ENCODE data around the gene ADAMTS5.

Gene ADAMTS5

GRCh38 chr21:26967062-26967913 is at the start of gene ADAMTS5:
ADAMTS5 (minus strand) TSS chr21:26967088; CDS start chr21:26966391, 697 bp downstream.
- no peak for DNase-seq (ENCODE audit: insufficient read length, low spot score)
- no peak for FAIRE-seq

DNA sequence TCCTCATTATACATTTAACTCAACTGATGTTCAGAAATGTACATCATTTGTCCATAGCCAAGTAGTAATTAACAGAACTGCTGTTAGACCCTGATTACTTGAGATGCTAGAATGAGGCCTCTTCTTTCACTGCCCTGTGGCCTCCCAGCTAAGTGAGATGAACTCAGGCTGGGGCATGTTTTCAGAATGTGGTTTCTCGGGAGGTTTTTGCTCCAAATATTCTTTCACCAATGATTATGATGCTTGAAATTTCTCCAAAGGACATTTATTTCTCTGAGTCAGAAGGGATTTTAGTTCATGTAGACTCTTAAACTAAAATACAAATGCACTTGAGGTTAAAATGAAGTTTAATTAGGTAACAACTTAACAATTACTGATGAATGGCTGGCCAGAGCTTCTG is 34.6 kb upstream of the ADAMTS5 start:
- FAIRE-seq = no peak
- no peak for DNase-seq (ENCODE audit: insufficient read length, low spot score)

DNA sequence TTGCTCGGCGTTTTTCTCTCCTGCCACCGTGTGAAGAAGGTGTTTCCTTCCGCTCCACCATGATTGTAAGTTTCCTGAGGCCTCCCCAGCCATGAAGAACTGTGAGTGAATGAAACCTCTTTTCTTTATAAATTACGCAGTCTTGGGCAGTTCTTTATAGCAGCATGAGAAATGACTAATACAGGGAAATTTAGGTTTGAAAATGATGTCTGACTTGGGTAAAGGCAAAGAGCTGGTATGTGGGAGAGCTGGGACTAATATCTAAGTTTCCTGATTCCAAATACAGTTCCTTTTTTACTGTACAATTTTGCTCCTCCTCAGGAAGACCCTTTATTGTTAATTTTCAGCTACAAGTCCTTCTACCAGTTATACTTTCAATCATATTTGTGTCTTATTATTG is 16.7 kb upstream of the ADAMTS5 start:
- DNase-seq (ENCODE audit: insufficient read length, low spot score) (no peak), FAIRE-seq (no peak)

DNA sequence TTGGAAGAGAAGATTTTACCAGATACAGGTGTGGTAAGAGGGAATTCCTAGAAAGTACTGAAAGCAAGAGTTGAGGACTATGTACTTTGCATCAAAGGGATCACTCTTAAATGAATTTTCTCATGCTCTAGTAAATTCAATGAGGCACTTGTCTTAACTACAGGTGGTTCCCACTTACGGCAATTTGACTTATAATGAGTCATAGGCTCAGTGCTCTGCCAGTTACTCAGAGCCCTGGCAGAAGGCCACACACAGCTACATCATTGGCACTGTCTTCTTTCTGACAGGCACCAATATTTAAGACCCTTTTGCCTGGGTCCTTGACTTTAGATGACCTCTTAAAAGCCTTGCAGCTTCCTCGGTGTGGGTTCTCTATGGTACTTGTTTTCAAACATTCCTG is 15.9 kb upstream of the ADAMTS5 start:
- DNase-seq (ENCODE audit: insufficient read length, low spot score) (no peak), FAIRE-seq (no peak)

DNA sequence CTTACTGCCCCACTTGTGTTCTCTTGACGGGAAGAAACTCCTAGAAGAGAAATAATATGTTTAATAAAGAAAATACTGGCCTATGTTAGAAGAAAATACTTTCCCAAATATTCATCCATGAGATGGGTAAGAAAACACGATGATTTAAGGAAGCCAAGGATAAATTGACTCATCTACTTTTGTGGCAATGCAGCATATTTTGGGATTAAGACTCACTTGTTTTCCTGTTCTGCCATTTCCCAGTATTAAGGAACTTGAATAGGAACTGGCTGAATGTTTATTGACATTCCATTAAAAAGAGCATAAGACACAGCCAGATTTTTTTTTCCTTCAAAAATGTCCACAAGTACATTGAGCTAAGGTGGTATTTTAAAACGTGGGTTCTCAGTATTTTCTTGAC is 10.9 kb upstream of the ADAMTS5 start:
- FAIRE-seq (no peak), DNase-seq (ENCODE audit: insufficient read length, low spot score) (no peak)

DNA sequence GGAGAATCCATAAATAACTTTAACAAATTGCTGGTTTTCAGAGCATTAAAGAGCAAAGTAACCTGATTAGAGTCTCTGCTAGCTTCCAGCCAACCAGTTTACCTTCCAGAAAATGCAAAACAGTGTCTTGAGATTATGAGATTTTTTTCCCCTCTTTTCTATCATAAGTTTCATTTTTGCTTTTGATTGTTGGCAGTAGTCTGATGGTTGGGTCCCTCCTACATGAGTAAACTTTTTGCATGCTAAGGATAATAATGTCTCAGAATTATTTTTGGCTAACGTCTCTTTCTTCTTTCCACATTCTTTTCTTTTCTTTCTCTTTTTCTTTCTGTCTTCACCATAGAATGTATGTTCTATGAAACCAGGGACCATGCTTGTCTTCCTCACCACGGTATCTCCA is 6.3 kb upstream of the ADAMTS5 start:
- FAIRE-seq (no peak), DNase-seq (ENCODE audit: insufficient read length, low spot score) (no peak)

GRCh38 chr21:26972192-26972591 is 5.3 kb upstream of the ADAMTS5 start:
- DNase-seq (ENCODE audit: insufficient read length, low spot score) (no peak), FAIRE-seq (no peak)

GRCh38 chr21:26969971-26970725 is 3.3 kb upstream of the ADAMTS5 start:
- FAIRE-seq (no peak), DNase-seq (ENCODE audit: insufficient read length, low spot score) (no peak)

- DNase-seq (ENCODE audit: insufficient read length, low spot score) = no peak
- FAIRE-seq = no peak
Measured at GRCh38 chr21:26966649-26967061, 233 bp downstream of the ADAMTS5 start.

DNA sequence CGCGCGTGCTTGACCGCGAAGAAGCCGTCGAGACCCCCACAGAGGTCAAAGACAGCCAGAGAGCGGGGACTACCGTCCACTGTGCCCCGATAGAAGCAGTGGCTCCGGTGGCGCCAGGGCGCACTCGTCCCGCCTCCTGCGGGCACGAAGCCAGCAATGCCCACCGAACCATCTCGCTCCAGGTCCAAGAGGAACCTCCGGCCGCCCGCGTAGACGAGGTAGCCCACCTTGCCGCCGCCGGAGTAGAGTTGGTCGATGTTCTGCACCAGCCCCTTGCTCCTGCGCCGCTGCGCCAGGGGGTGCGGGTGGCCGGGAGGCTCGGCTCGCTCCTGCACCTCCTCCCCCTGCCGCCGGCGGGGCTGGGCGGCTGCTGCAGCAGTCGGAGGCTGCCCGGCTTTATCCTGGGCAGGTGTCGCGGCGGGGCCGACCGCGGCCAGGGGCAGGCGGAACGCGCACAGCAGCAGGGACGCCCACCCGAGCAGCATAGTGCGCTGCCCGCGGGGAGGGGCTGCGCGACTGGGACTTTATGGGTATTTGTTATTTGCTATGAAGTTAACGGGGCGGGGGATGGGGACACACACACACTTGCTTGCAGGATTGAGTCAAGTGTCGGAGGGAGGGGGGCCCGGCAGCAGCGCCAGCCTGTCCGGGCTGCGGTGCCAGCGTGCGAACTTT is 844 bp downstream of the ADAMTS5 start:
- FAIRE-seq (no peak), DNase-seq (ENCODE audit: insufficient read length, low spot score) (no peak)

DNA sequence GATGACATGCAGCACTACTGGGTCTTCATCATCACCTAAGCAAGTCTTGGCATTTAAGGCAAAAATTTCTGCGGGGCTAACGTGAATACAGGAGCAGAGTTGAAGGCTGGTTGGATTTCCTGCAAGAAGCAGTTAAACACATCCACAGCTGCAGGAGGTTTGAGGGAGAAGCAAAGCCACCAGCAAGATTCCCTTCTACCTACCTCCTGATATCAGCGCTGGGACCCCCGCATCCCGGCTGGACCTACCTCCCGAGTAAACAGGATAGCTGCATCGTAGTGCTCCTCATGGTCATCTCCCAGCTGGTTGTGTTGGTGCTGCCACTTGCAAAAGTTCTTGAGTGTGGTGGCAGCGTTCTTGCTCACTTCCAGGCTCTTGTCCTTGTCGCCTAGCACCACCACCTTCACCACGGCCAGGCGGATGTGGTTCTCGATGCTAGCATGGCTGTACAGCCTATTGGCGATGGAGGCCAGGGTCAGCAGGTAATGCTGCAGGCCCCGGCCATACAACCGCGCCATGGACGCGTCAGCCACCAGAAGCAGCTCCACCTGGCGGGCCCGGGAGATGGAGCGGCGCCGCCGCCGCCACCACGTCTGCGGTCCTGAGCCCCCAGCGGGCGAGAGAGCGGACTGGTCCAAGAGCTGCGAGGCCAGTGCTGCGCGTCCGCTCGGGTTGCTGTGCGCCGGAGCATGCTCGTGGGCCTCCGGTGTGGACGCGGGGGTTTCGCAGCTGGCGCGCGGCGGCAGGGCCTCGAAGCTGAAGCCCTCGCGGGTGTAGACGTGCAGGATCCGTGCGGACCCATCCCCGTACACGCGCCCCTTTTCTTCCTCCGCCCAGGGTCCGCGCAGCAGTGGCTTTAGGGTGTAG is 1.6 kb downstream of the ADAMTS5 start:
- FAIRE-seq (no peak), DNase-seq (ENCODE audit: insufficient read length, low spot score) (no peak)

- DNase-seq (ENCODE audit: insufficient read length, low spot score) = no peak
- no peak for FAIRE-seq
Measured at GRCh38 chr21:26964170-26964778, 2.6 kb downstream of the ADAMTS5 start.

GRCh38 chr21:26962621-26963181 is 4.2 kb downstream of the ADAMTS5 start:
- FAIRE-seq (no peak), DNase-seq (ENCODE audit: insufficient read length, low spot score) (no peak)

DNA sequence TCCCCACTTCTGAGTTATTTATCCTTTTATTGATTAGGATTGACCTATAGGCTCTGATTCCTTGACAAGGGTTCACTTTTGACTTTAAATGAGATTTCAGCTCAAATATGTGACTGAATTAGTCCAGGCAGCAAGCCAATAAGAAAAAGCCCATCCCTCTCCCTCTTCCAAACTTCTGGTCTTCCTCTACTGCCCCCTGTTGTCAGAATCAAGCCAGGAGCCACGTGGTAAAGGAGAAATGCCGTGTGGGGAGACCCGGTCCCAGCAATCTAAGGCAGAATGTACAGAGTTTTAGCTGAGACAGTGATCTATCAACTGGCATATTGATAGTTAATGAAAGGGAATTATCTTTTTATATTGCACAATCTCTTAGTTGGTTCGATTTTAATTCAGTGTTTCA is 5.2 kb downstream of the ADAMTS5 start:
- DNase-seq (ENCODE audit: insufficient read length, low spot score) = no peak
- no peak for FAIRE-seq

- DNase-seq (ENCODE audit: insufficient read length, low spot score) = no peak
- FAIRE-seq = no peak
Measured at GRCh38 chr21:26958788-26959187, 8.1 kb downstream of the ADAMTS5 start.

GRCh38 chr21:26956813-26957212 is 10.1 kb downstream of the ADAMTS5 start:
- no peak for DNase-seq (ENCODE audit: insufficient read length, low spot score)
- no peak for FAIRE-seq

DNA sequence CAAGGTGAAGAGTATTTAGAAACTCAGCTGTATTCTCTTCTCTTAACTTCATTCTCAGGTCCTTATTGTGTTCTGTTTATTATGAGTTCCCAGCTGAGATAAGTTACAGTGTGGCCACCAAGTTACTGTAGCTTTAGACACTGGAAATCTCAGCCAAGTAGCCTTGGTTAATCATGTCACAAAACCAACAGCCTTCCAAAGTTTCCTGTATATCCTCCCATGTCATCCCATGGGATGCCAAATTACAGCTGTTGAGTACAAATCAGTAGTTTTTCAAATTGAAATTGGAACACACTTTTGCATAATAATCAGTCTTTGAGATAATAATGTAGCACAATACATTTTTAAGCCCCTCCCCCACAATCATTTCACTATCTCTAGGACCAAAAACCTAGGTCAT is 10.7 kb downstream of the ADAMTS5 start:
- FAIRE-seq (no peak), DNase-seq (ENCODE audit: insufficient read length, low spot score) (no peak)

DNA sequence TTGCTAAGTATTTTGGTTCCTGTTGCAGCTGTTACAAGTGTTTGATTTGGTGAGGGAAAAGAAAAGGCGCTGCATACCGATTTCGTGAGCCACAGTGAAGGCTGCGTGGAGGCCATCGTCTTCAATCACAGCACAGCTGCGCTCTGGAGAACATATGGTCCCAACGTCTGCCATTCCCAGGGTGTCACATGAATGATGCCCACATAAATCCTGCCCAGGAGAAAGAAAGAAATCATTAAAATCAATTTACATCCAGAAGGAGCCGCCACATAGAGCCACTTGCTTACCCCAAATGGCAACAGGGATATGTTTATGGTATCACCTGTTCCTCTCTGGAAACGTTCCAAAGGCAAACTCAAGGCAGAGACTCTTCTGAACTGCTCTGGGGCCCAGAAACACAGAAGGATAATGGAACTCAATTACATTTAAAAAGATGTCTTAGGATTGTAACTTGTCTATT is 12.2 kb downstream of the ADAMTS5 start:
- FAIRE-seq (no peak), DNase-seq (ENCODE audit: insufficient read length, low spot score) (no peak)

DNA sequence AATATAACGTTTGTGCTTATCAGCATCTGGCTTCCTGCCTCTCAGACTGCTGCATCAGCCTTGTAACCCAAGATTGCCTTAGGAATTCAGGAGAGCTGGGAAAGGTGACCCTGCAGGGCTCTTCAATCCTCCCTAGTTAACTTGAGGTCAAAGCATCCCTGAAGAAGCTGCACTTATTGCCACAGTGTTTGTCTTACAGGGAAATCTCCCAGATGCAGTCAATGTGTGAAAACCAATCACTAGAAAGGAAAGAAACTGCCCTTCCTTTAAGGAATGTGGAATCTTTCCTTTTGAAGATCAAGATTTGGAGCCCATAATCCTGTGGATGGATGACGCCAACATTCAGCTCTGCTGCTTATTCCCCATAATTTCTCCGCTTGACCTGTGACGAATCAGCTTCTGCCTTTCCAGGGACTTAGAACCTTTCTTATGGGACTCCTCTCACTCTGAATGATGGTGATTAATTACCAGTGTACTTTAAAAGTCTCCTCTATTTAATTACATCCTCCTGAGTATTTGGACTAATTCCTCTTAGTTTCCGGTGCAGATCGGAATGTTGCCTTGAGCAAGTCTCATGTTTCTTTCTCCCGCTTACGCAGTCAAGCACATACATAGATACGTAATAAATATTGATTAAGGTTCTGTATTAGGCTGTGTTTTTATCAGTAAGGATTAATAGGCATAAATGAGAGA is 14.4 kb downstream of the ADAMTS5 start:
- DNase-seq (ENCODE audit: insufficient read length, low spot score) (no peak), FAIRE-seq (no peak)

All from GM19239 (cell line).